ENCODE measurements around the gene ENOSF1. TPM values are rescaled to one million over a fixed set of nuclear protein-coding genes. Genes with fewer than 3 reads are reported as not detected.
A peak's percentile ranks its signal among the peaks of the same experiment; 100 is the strongest.

The ENOSF1 gene
- total and polyA plus RNA-seq, 2 of the 13 experiments (the other 11 are each of a cell fraction or from before 2014, with no cell fraction given), result 37.6 to 40.1 TPM

DNA sequence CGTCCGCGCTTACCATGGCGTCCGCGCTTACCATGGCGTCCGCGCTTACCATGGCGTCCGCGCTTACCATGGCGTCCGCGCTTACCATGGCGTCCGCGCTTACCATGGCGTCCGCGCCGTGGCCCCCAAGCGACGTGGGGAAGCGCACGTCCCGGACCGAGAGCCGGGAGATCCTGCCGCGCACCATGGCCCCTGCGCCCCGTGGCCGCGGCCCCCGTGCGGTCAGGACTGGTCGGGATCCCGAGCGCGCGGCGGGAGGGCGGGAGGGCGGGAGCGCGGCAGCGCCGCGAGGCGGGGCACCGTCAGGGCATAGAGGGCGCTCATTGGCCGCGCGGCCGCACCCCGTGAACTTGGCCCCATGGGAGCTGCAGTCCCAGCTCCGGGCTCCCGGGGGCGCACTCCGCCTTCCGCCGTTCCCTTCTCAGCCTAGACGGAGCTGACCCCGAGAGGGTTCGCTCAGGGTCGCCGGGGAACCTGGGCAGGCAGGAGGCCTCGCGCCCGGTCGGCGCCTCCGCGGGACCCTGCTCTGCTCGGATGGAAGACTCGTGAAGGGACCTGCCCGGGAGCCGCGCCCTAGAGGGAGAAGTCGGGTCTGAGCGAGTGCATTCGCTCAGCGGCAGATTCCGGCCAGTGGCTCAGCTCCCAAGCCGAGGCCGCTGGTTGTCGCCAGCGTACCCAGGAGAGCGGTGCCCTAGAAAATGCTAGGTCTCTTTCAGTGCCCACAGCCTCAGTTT is at the start of gene ENOSF1 (continued):
- TF ChIP-seq, protein P1, sequence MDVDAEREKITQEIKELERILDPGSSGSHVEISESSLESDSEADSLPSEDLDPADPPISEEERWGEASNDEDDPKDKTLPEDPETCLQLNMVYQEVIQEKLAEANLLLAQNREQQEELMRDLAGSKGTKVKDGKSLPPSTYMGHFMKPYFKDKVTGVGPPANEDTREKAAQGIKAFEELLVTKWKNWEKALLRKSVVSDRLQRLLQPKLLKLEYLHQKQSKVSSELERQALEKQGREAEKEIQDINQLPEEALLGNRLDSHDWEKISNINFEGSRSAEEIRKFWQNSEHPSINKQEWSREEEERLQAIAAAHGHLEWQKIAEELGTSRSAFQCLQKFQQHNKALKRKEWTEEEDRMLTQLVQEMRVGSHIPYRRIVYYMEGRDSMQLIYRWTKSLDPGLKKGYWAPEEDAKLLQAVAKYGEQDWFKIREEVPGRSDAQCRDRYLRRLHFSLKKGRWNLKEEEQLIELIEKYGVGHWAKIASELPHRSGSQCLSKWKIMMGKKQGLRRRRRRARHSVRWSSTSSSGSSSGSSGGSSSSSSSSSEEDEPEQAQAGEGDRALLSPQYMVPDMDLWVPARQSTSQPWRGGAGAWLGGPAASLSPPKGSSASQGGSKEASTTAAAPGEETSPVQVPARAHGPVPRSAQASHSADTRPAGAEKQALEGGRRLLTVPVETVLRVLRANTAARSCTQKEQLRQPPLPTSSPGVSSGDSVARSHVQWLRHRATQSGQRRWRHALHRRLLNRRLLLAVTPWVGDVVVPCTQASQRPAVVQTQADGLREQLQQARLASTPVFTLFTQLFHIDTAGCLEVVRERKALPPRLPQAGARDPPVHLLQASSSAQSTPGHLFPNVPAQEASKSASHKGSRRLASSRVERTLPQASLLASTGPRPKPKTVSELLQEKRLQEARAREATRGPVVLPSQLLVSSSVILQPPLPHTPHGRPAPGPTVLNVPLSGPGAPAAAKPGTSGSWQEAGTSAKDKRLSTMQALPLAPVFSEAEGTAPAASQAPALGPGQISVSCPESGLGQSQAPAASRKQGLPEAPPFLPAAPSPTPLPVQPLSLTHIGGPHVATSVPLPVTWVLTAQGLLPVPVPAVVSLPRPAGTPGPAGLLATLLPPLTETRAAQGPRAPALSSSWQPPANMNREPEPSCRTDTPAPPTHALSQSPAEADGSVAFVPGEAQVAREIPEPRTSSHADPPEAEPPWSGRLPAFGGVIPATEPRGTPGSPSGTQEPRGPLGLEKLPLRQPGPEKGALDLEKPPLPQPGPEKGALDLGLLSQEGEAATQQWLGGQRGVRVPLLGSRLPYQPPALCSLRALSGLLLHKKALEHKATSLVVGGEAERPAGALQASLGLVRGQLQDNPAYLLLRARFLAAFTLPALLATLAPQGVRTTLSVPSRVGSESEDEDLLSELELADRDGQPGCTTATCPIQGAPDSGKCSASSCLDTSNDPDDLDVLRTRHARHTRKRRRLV (CRISPR knock-in tag; IDR thresholded peaks at IDR 0.05), result no peak
- TF ChIP-seq STAG1 (CRISPR knock-in tag; IDR thresholded peaks at IDR 0.05) (peak; percentile 69), PPARG (CRISPR knock-in tag; conservative IDR thresholded peaks at IDR 0.05) (no peak; the same call in 1 of the 2 replicates), DNMT3B (CRISPR knock-in tag; conservative IDR thresholded peaks at IDR 0.05) (no peak), ZNF598 (CRISPR knock-in tag; IDR thresholded peaks at IDR 0.05; ENCODE audit: borderline replicate concordance) (0 out of 2 replicates have a peak, but pooled peaks have one; percentile 17), ZNF501 (CRISPR knock-in tag; IDR thresholded peaks at IDR 0.05) (no peak; the same call in 1 of the 2 replicates), ARID3A (IDR thresholded peaks at IDR 0.05; ENCODE audit: low read depth, low read length) (no peak), THAP8 (CRISPR knock-in tag; IDR thresholded peaks at IDR 0.05; ENCODE audit: borderline replicate concordance) (no peak), MED8 (CRISPR knock-in tag; IDR thresholded peaks at IDR 0.05; ENCODE audit: insufficient replicate concordance) (no peak), SPEN (CRISPR knock-in tag; IDR thresholded peaks at IDR 0.05; ENCODE audit: low read depth) (peak; percentile 58; the same call in 1 of the 2 replicates), HOXA3 (CRISPR knock-in tag; IDR thresholded peaks at IDR 0.05) (peak; percentile 99), PRDM10 (CRISPR knock-in tag; IDR thresholded peaks at IDR 0.05; ENCODE audit: low read depth) (no peak), KAT7 (CRISPR knock-in tag; IDR thresholded peaks at IDR 0.05; ENCODE audit: borderline replicate concordance) (no peak), ZNF10 (CRISPR knock-in tag; IDR thresholded peaks at IDR 0.05; ENCODE audit: borderline replicate concordance, low read depth) (no peak)
- TF ChIP-seq, protein P2, sequence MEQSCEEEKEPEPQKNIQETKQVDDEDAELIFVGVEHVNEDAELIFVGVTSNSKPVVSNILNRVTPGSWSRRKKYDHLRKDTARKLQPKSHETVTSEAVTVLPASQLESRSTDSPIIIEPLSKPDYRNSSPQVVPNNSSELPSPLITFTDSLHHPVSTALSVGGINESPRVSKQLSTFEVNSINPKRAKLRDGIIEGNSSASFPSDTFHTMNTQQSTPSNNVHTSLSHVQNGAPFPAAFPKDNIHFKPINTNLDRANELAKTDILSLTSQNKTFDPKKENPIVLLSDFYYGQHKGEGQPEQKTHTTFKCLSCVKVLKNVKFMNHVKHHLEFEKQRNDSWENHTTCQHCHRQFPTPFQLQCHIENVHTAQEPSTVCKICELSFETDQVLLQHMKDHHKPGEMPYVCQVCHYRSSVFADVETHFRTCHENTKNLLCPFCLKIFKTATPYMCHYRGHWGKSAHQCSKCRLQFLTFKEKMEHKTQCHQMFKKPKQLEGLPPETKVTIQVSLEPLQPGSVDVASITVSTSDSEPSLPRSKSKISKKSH (CRISPR knock-in tag; IDR thresholded peaks at IDR 0.05; ENCODE audit: borderline replicate concordance), result peak; percentile 17; the same call in 1 of the 2 replicates

All from HepG2 (cell line).